ENCODE measurements around the gene ADAMTS17.

Gene ADAMTS17, protein sequence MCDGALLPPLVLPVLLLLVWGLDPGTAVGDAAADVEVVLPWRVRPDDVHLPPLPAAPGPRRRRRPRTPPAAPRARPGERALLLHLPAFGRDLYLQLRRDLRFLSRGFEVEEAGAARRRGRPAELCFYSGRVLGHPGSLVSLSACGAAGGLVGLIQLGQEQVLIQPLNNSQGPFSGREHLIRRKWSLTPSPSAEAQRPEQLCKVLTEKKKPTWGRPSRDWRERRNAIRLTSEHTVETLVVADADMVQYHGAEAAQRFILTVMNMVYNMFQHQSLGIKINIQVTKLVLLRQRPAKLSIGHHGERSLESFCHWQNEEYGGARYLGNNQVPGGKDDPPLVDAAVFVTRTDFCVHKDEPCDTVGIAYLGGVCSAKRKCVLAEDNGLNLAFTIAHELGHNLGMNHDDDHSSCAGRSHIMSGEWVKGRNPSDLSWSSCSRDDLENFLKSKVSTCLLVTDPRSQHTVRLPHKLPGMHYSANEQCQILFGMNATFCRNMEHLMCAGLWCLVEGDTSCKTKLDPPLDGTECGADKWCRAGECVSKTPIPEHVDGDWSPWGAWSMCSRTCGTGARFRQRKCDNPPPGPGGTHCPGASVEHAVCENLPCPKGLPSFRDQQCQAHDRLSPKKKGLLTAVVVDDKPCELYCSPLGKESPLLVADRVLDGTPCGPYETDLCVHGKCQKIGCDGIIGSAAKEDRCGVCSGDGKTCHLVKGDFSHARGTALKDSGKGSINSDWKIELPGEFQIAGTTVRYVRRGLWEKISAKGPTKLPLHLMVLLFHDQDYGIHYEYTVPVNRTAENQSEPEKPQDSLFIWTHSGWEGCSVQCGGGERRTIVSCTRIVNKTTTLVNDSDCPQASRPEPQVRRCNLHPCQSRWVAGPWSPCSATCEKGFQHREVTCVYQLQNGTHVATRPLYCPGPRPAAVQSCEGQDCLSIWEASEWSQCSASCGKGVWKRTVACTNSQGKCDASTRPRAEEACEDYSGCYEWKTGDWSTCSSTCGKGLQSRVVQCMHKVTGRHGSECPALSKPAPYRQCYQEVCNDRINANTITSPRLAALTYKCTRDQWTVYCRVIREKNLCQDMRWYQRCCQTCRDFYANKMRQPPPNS

DNA sequence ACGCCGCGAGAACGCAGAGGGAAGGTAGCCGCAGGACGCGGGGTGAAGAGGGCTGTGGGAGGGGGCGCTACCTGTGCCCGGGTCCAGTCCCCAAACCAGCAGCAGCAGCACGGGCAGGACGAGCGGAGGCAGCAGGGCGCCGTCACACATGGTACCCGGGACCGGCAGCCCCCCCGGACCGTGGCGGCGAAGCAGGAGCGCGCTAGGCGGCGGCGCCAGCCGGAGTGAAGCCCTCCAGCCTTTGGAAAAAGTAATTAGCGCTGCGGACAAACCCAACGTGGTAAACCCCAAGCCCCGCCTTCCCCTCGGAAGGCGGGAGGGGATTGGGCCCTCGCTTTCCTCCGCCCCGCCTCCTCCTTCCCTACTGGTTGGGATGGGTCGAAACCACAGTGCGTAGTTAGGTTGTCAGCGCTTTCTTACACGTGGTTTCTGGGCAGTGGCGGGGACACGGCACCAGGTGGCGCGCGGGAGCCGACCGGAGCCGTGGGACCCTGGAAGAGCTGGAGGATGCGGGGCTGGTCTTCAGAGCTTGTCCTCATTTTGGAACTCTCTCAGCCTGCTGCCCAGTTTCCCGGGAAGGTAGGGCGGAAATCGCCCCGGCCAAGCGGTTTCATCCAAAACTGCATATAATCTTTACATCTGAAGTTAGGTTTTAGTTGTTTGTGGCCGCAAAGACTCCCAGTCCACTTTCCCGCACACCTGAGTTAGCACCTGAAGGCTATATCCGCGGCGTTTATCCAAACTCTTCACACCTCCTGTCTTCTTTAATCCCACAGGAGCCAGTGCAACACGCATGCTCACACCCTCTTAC is at the start of gene ADAMTS17:
TSS of gene ADAMTS17 (minus strand) at position 226 of the 811 bp plus-strand sequence. CDS start at position 150, 76 bp downstream.
- TF ChIP-seq, protein P1, sequence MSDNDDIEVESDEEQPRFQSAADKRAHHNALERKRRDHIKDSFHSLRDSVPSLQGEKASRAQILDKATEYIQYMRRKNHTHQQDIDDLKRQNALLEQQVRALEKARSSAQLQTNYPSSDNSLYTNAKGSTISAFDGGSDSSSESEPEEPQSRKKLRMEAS (IDR thresholded peaks at IDR 0.05; ENCODE audit: low read depth, low read length), result peak; percentile 99
- TF ChIP-seq POLR2A (IDR thresholded peaks at IDR 0.05; ENCODE audit: extremely low read depth, insufficient read length), result no peak
- TF ChIP-seq, protein P2, sequence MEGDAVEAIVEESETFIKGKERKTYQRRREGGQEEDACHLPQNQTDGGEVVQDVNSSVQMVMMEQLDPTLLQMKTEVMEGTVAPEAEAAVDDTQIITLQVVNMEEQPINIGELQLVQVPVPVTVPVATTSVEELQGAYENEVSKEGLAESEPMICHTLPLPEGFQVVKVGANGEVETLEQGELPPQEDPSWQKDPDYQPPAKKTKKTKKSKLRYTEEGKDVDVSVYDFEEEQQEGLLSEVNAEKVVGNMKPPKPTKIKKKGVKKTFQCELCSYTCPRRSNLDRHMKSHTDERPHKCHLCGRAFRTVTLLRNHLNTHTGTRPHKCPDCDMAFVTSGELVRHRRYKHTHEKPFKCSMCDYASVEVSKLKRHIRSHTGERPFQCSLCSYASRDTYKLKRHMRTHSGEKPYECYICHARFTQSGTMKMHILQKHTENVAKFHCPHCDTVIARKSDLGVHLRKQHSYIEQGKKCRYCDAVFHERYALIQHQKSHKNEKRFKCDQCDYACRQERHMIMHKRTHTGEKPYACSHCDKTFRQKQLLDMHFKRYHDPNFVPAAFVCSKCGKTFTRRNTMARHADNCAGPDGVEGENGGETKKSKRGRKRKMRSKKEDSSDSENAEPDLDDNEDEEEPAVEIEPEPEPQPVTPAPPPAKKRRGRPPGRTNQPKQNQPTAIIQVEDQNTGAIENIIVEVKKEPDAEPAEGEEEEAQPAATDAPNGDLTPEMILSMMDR (IDR thresholded peaks at IDR 0.05; ENCODE audit: low read depth, low read length), result peak; percentile 67
- TF ChIP-seq MYC (IDR thresholded peaks at IDR 0.05; ENCODE audit: low read depth, low read length), result peak; percentile 97
- peak; percentile 97 for DNase-seq (ENCODE audit: low read depth)
- H3K4me3 ChIP-seq (ENCODE audit: low read depth, low read length), result peak within 1 kb of the TSS; percentile 43

DNA sequence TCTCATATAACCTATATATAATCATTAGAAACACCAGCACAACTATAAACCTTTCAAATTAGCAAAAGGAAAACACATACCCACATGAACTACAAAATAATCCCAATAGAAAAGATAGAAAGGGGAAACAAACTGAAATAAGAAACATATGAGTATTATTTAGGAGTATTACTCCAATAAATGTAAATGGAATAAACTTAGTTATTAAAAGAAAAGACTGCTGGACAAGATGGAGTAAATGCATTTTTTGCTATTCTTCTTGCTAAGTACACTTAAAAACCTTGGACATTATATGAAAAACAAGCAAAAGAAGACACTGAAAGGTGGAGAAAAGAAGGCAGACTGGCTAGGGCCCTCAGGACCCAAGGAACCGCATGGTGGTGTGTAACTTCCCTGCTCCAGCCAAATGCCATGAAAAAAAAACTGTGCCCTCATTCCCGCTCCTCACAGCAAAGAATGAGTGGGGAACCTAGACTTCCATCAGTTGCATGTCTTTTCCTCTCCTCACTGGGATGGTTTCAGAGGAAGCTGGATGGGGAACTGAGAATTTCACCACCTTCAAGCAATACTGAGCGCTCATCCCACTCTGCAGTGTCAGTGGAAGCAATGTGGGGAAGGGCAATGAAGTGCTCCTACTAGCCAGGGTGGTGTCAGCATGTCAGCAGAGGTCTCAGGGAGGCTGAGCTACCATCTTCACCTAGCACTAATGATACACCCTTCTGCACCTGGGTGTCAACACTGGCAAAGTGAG is 43.7 kb upstream of the ADAMTS17 start:
- no peak overlapping the region for H3K4me3 ChIP-seq (ENCODE audit: low read depth, low read length)
- TF ChIP-seq, protein P1 (IDR thresholded peaks at IDR 0.05; ENCODE audit: low read depth, low read length), result no peak
- TF ChIP-seq POLR2A (IDR thresholded peaks at IDR 0.05; ENCODE audit: extremely low read depth, insufficient read length), result no peak
- no peak for DNase-seq (ENCODE audit: low read depth)

DNA sequence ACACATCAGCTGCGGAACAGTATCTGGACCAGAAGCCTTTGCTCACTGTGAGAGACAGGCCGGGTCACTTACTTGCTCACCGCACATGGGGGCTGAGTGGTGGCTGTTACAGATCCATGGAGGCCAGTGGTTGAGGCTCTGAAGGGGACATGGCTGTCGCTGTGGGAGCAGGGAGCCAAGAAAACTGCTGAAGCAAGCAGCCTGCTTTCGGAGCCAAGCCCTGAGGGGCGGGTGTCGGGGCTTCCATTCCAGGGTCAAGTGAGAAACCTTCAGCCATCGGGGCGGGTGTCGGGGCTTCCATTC is 42.3 kb upstream of the ADAMTS17 start:
- no peak overlapping the region for H3K4me3 ChIP-seq (ENCODE audit: low read depth, low read length)
- TF ChIP-seq MYC (IDR thresholded peaks at IDR 0.05; ENCODE audit: low read depth, low read length) (no peak), POLR2A (IDR thresholded peaks at IDR 0.05; ENCODE audit: extremely low read depth, insufficient read length) (no peak)
- TF ChIP-seq, protein P1 (IDR thresholded peaks at IDR 0.05; ENCODE audit: low read depth, low read length), result no peak
- TF ChIP-seq, protein P2 (IDR thresholded peaks at IDR 0.05; ENCODE audit: low read depth, low read length), result no peak
- no peak for DNase-seq (ENCODE audit: low read depth)

DNA sequence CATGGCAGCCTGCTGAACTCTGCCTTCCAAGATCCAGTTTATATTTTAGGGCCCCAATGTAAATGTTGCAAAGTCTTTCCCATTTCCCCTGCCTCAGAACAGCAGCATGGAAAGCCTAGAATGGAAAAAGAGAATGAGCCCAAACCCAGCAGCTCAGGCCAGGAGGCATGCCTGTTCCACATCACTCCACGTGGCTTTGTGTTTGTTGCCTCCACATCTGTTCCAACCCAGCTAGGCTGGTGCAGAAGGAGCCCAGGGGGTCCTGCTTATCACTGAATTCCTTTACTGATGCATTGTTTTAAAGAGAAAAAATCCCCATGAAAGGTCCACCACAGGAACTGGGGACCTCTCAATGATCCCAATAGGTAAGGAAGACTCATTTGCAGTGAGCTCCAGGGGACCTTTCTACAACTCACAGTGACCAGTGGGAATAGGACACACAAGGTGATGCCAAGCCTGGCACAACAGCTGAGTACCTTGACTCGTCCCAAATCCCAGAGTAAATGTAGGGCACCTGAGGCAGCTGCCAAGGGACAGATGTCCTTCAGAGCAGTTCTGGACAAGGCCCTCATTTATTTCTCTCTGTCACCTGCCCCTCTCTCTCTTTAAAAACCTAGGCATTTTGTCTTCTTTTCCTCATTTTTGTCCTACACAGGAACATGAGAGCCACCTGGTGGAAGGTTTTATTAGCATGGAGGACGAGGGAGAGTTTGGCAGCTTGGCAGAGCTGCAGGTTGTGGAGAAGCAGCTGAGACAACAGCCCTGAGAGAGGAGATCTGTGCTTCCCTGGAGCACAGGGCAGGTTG is 41.7 kb upstream of the ADAMTS17 start:
- peak; percentile 63 for DNase-seq (ENCODE audit: low read depth)
- no peak overlapping the region for H3K4me3 ChIP-seq (ENCODE audit: low read depth, low read length)
- TF ChIP-seq, protein P2 (IDR thresholded peaks at IDR 0.05; ENCODE audit: low read depth, low read length), result peak; percentile 53
- TF ChIP-seq MYC (IDR thresholded peaks at IDR 0.05; ENCODE audit: low read depth, low read length), result no peak

DNA sequence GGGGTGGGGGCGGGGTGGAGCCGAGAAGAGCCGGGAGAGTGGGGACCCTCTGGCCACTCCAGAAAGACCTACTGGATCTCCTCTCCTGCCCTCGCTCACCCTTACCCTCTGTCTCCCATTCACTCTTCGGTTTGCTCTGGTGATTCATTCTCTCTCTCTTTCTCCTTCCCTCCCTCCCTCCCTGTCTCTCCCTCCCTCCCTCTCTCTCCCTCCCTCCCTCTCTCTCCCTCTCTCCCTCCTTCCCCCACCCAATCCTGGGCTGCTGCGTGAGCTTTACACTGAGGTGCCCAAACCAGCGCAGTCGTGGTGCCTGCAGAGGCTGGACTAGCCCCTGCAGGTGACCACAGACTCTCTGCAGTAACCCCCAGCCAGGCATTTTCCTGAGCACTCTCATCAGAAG is 32.2 kb upstream of the ADAMTS17 start:
- DNase-seq (ENCODE audit: low read depth), result no peak
- no peak for TF ChIP-seq MYC (IDR thresholded peaks at IDR 0.05; ENCODE audit: low read depth, low read length)
- TF ChIP-seq, protein P1 (IDR thresholded peaks at IDR 0.05; ENCODE audit: low read depth, low read length), result no peak
- TF ChIP-seq, protein P2 (IDR thresholded peaks at IDR 0.05; ENCODE audit: low read depth, low read length), result no peak
- TF ChIP-seq POLR2A (IDR thresholded peaks at IDR 0.05; ENCODE audit: extremely low read depth, insufficient read length), result no peak
- no peak overlapping the region for H3K4me3 ChIP-seq (ENCODE audit: low read depth, low read length)
